Breast epithelium (tissue), 3 donors: Measurements from ENCODE around the gene CRYGS.

Source experiments
- POLR2A ChIP-seq: fragments of 450-650 bp; IDR thresholded peaks from one replicate; pipeline ENCODE4 v1.6.1; 2016; ENCODE audit warnings: antibody characterized with exemption, mild to moderate bottlenecking, moderate library complexity
- TF ChIP-seq, protein P1 (sequence below), 3 donors: fragments of 450-650 bp; IDR thresholded peaks; one replicate each; pipeline ENCODE4 v1.5.1; 2016 to 2017; ENCODE audit warnings: antibody characterized with exemption in 3 of 3, mild to moderate bottlenecking in 3 of 3, moderate library complexity in 3 of 3

DNA sequence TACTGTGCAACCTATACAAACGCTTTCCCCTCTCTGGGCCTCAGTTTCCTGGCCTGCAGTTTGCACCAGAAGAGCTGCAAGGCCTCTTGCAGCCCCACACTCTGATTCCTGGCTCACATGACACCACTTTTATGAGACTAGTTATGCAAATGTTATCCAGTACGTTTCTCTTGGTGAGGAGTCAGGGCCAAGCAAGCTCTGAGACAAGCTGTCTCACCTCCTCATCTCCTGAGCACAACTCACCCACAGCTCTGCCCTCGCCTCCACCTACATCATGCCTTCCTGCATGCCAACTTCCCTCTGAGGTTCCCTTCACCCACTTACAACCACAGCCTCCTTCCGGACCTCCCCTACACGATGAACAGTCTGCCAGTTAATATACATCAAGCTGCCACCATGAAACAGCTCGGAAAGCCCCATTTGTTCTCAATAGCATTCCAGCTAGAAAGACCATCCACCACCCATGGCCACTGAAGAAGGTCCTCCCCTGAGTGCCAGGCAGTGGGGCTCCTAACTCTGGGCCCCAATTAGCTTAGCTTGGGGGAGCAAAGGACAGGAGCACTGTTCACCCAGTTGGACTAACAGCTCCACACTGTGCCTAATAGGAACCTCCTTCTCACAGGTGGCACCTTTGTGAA, 25.0 kb downstream of the CRYGS start:
- TF ChIP-seq, protein P1, sequence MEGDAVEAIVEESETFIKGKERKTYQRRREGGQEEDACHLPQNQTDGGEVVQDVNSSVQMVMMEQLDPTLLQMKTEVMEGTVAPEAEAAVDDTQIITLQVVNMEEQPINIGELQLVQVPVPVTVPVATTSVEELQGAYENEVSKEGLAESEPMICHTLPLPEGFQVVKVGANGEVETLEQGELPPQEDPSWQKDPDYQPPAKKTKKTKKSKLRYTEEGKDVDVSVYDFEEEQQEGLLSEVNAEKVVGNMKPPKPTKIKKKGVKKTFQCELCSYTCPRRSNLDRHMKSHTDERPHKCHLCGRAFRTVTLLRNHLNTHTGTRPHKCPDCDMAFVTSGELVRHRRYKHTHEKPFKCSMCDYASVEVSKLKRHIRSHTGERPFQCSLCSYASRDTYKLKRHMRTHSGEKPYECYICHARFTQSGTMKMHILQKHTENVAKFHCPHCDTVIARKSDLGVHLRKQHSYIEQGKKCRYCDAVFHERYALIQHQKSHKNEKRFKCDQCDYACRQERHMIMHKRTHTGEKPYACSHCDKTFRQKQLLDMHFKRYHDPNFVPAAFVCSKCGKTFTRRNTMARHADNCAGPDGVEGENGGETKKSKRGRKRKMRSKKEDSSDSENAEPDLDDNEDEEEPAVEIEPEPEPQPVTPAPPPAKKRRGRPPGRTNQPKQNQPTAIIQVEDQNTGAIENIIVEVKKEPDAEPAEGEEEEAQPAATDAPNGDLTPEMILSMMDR (IDR thresholded peaks at IDR 0.05): no peak
- no peak for TF ChIP-seq POLR2A
